Measurements from ENCODE around the gene ARPIN.
"Not testable (repeated sequence)": the region's sequence is repeated elsewhere in the genome, so short reads cannot be mapped to it uniquely, and the experiment has no call there.

The ARPIN gene

GRCh38 chr15:89860431-89860830 lies 52.3 kb downstream of the ARPIN start:
- no peak for TF ChIP-seq CTCF (conservative IDR thresholded peaks at IDR 0.05; ENCODE audit: low read length)
- H3K4me3 ChIP-seq (ENCODE audit: low read length), result no peak overlapping the region
- DNase-seq (ENCODE audit: low read depth), result no peak

- no peak overlapping the region for H3K4me3 ChIP-seq (ENCODE audit: low read length)
- DNase-seq (ENCODE audit: low read depth), result no peak
- TF ChIP-seq CTCF (conservative IDR thresholded peaks at IDR 0.05; ENCODE audit: low read length), result no peak
Observed at GRCh38 chr15:89858661-89859458, 53.9 kb downstream of the ARPIN start.

GRCh38 chr15:89857673-89858072 lies 55.1 kb downstream of the ARPIN start:
- no peak for DNase-seq (ENCODE audit: low read depth)
- H3K4me3 ChIP-seq (ENCODE audit: low read length), result no peak overlapping the region
- TF ChIP-seq CTCF (conservative IDR thresholded peaks at IDR 0.05; ENCODE audit: low read length), result no peak

GRCh38 chr15:89855948-89856347 lies 56.8 kb downstream of the ARPIN start:
- TF ChIP-seq CTCF (conservative IDR thresholded peaks at IDR 0.05; ENCODE audit: low read length), result no peak
- H3K4me3 ChIP-seq (ENCODE audit: low read length), result no peak overlapping the region
- DNase-seq (ENCODE audit: low read depth), result no peak

GRCh38 chr15:89854863-89855262 lies 57.9 kb downstream of the ARPIN start:
- DNase-seq (ENCODE audit: low read depth); H3K4me3 ChIP-seq (ENCODE audit: low read length): not testable (repeated sequence)

GRCh38 chr15:89852342-89852995 lies 60.3 kb downstream of the ARPIN start:
- no peak for TF ChIP-seq CTCF (conservative IDR thresholded peaks at IDR 0.05; ENCODE audit: low read length)
- DNase-seq (ENCODE audit: low read depth), result no peak
- no peak overlapping the region for H3K4me3 ChIP-seq (ENCODE audit: low read length)

- TF ChIP-seq CTCF (conservative IDR thresholded peaks at IDR 0.05; ENCODE audit: low read length), result no peak
- no peak overlapping the region for H3K4me3 ChIP-seq (ENCODE audit: low read length)
- no peak for DNase-seq (ENCODE audit: low read depth)
Observed at GRCh38 chr15:89851673-89852341, 60.9 kb downstream of the ARPIN start.
